Islet precursor cell (in vitro differentiated cells): ENCODE measurements around the gene MAP3K19.
"Not testable (repeated sequence)": the region's sequence is repeated elsewhere in the genome, so short reads cannot be mapped to it uniquely, and the experiment has no call there.

Source experiments
- DNase-seq: peaks from one replicate; pipeline ENCODE4 v3.0.0-alpha.2; 2018

Gene MAP3K19

DNA sequence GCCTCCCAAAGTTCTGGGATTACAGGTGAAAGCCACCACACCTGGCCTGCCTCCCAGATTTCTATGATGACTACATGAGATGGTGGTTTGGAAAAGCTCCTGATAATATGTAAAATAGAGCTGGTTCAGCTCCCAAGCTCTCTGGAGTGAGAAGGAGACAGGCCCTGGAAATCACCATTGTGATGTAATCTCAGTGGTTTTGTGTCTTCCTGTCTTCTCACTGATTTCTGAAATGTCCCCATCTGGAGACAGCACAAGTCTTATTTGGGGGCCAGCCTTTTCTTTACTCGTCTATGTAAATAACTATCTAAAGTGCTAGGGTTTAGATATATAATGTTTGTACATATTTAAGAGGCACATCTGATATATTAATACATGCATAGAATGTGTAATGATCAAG lies 64.6 kb downstream of the MAP3K19 start:
- no peak for DNase-seq

GRCh38 chr2:134980639-134981038 lies 66.6 kb downstream of the MAP3K19 start:
- DNase-seq: no peak

DNA sequence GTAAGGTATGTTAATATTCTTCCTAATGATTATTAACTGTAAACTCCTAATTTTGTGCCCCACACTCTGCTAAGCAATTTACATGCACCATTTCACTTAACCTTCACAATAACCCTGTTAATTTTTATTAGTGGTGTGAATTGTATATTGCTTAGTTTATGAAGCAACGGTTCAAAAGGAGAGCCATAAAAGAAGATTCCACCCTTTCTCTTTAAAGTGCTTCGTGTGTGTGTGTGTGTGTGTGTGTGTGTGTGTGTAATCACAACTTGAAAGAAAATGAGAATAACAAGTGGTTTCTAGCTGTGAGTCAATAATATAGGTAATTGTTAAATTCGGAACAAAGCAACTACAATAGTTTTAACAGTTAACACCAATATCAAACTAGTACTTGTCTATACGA lies 68.0 kb downstream of the MAP3K19 start:
- DNase-seq: no peak

DNA sequence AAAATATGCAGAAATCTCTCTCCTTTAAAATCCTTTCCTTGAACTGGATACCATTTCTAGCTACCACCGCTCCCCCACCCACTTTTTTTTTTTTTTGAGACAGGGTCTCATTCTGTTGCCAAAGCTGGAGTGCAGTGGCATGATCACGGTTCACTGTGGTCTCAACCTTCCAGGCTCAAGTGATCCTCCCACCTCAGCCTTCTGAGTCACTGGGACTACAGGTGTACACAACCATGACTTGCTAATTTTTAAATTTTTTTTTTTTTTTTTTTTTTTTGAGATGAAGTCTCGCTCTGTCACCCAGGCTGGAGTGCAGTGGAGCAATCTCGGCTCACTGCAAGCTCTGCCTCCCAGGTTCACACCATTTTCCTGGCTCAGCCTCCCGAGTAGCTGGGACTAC lies 70.1 kb downstream of the MAP3K19 start:
- not testable (repeated sequence) for DNase-seq

- DNase-seq: no peak
These were observed 71.1 kb downstream of the MAP3K19 start for GRCh38 chr2:134976074-134976702.

GRCh38 chr2:134975281-134976009 lies 71.8 kb downstream of the MAP3K19 start:
- DNase-seq: no peak

DNA sequence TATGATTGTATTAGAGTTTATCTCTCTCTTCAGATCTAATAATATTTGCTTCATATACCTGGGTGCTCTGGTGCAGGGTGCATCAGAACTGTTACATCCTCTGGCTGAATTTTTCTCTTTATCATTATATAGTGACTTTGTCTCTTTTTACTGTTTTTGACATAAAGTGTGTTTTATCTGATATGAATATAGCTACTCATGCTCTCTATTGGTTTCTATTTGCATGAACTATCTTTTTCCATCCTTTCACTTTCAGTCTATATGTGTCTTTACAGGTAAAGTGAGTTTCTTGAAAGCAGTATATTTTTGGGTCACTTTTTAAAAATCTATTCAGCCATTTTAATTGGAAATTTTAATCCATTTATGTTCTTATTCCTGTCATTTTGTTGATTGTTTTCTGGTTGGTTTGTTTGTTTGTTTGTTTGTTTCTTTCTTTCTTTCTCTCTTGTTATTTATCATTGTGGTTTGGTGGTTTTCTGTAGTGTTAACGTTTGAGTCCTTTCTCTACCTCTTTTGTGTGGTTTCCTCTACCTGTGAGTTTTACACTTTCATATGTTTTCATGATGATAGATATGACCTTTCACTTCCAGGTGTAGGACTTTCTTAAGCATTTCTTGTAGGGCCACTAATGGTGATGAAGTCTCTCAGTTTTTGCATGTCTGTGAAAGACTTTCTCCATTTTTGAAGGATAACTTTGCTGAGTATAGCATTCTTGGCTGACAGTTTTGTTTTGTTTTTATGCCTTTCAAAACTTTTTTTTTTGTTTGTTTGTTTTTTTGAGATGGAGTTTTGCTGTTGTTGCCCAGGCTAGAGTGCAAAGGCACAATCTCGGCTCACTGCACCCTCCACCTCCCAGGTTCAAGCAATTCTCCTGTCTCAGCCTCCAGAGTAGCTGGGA lies 73.8 kb downstream of the MAP3K19 start:
- no peak for DNase-seq

- not testable (repeated sequence) for DNase-seq
These were observed 80.1 kb downstream of the MAP3K19 start for GRCh38 chr2:134967166-134967565.

GRCh38 chr2:134957477-134957876 lies 89.8 kb downstream of the MAP3K19 start:
- no peak for DNase-seq

DNA sequence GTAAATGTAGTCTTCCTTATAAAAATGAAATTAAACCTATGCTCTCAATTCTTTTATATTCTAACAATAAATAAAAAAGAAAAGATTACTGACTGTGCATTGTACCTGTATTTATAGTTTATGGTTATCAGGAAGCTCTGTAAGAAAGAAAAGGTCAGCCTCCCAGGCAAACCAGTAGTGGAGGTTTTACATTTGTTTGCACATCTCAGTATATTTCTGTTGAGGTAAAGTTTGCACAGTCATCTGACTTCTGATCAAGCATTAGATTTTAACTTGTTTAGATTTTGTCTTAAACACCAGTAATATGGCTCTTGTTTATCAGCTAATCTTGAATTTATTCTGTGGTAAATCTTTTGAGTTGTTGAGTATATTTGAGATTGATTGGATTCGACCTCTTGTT lies 91.5 kb downstream of the MAP3K19 start:
- DNase-seq: no peak

DNA sequence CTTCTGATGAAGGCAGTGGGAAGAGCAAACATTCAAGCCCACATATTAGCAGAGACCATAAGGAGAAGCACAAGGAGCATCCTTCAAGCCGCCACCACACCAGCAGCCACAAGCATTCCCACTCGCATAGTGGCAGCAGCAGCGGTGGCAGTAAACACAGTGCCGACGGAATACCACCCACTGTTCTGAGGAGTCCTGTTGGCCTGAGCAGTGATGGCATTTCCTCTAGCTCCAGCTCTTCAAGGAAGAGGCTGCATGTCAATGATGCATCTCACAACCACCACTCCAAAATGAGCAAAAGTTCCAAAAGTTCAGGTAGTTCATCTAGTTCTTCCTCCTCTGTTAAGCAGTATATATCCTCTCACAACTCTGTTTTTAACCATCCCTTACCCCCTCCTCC lies 93.2 kb downstream of the MAP3K19 start:
- no peak for DNase-seq

GRCh38 chr2:134952608-134953007 lies 94.6 kb downstream of the MAP3K19 start:
- DNase-seq: no peak

DNA sequence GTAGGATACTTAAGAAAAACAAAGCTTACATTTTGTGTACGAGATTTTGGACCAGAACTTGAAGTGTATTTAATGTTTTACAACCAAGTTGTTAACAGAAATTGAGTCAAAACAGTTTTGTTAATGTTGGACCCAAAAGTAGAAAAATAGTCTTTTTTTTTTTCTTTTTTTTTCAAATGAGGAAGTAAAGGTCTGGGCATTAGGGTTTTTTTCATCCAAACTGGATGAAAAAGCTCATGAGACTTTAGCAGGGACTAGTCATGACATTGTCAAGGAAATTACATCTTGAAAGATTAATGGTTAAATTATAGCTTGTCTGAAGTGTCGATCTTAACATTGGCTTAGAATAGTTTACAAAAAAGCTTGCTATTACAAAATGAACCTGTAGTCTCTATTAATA lies 96.4 kb downstream of the MAP3K19 start:
- no peak for DNase-seq

DNA sequence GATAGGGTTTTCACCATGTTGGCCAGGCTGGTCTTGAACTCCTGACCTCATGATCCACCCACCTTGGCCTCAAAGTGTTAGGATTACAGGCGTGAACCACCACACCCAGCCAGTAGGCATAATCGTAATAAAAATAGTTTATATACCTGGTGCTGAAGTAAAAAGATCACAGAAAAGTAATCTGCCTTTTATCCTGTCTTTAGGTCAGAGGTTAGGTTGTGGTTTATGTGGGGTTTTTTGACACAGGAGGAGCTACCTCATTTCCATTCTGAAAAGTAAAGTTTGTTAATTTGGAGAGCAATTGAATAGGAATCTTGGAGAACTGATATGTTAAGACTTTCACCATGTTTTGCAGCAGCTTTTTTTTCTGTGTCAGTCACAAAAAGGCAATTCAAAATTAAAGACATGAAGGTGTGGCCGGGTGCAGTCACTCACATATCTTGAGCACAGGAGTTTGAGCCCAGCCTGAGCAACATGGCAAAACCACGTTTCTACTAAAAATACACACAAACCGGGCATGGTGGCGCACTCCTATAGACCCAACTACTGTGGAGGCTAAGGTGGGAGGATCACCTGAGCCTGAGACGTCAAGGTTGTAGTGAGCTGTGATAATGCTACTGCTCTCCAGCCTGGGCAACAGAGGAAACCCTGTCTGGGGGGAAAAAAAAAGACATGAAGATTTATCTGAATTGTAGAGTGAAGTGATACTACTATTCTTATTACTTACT lies 97.1 kb downstream of the MAP3K19 start:
- no peak for DNase-seq

DNA sequence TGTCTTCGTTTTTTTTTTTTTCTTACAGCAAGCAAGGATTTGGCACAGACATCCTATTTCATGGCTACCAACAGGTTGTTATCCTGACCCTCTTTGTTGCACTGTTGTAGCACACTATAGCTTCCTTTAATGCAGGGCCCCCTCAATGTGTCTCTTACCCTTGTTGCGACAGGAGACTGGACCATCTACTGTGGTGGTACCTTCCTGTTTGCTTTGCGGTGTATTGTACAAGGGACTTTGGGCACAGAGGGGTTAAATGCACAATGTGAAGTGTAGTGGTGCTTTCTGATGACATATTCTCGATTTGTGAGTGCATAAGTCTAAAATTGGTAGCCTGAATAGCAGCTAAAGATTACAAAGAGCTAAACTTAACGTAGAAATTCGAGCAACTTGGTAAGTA lies 101.2 kb downstream of the MAP3K19 start:
- DNase-seq: no peak

DNA sequence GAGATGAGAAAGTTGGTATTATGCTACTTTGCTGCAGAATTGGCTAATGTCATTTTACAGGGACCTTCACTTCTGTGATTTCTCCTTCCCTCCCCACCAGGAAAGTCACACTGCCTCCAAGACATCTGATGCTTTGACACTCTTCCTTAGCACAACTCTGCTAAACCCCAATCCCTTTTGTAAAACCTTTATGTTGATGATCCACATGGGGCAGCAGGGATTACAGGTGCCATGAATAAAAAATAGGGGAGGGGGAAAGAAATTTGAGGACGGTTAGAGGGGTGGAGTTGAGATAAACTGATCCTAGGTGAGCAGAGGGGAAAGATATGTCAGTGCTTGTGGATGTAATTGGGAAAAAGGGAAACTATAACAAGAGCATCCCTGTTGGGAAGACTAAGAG lies 102.3 kb downstream of the MAP3K19 start:
- no peak for DNase-seq

DNA sequence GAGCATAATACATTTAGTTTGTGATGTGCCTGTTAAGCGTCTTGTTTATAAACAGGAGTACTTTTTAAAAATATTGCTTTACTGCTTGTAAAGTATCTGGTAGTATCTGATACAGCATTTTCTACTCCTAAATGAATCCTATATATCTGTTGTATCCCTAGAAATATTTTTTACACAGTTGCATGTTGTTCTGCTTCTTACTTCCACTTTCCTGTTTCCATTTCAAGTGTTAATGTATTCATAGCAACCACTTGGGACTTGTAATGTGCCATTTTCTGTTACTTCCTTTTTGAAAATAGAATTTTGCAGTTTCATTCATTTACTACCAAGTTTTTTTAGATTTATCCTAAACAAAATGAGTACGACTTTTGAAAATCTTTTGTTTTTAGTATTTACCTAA lies 103.7 kb downstream of the MAP3K19 start:
- DNase-seq: no peak

DNA sequence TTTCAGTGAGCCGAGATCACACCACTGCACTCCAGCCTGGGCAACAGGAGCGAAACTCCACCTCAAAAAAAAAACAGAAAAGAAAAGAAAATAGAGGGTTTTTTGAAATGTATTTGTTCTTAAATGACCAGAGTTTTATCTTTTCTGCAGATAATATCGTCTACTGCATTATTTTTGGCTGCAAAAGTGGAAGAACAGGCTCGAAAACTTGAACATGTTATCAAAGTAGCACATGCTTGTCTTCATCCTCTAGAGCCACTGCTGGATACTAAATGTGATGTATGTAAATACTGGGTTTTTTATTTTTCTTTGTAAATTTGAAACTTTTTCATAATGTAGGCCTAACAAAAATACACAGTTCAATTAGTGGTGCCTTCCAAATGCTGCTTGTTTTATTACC lies 110.6 kb downstream of the MAP3K19 start:
- no peak for DNase-seq

- no peak for DNase-seq
These were observed 112.6 kb downstream of the MAP3K19 start for GRCh38 chr2:134934641-134935040.

DNA sequence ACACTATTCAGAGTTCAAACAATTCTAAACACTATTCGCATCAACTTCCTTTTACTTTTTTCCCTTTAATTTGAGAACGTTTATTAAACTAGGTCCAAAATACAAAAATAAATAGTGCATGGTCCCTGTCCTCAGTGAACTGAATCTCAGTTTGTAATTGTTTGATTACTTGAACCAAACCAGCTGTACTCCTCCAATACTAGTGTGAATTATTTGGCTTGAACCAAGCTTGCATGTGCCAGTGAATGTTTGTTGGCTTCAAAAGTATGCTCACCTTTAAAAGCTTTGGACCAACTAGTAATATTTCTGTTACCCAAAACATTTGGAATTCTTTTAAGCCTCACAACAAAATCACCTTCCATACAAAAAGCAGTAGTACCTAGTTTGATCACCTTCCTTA lies 113.1 kb downstream of the MAP3K19 start:
- DNase-seq: no peak

DNA sequence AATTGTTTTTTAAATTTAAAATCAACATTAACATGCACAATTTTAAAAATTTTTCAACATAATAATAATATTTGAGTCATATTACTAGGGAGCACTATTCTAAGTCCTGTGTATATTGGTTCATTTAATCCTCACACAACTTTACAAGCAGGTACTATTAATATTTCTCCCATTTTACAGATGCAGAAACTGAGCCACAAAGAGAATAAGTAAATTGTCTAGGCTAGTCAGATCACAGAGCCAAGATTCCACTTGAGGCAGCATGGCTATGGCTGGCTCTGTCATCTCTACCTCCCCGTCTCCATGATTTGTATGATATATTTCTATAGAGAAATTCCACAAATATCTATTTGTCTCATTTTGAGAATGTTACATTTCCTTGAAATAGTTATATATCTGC lies 113.5 kb downstream of the MAP3K19 start:
- no peak for DNase-seq

DNA sequence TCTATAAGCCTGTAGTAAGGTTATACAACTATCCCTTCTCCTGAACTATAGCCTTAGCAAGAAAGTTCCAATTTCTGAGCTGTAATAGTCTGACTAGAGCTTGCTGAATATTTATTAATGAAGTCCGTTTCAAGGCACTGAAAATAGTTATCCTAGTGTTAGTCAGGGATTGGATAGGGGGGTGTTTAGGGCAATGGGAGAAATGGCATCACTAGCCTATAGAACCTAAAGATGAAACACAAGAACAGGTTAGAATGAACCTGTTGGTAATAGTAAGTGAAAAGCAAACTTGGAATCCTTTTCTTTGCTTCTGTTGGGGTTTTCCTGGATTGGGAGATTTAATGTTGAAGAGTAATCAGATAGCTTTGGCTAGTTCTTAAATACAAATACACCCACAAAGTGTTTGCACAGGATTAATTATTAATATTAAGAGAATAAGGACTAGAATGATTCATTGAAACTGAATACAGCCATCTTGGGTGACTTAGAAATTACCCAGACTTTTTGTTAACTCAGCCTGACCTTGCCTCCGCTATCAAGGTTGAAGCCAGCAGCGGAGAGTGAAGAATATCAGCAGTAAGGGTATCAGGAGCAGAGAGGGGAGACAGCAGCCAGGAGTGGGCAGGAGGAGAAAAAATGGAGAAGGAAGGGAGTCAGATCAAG lies 114.3 kb downstream of the MAP3K19 start:
- DNase-seq: no peak

DNA sequence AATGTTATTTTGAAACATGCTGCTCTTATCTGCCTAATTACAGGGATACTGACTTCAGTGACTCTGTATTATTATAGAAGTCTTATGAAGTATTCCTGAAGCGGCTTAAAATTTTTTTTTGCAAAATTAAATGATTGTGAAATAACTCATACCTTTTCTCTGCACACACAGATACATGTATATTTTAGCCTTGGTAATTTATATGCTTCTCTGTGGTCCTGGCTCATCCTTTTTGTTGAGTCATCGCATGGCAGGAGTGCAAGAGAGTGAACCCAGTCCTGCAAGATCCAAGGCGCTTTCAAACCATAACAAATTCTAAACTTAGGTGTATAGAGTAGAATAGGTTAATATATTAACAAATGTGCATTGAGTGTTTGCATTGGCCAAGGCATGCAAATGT lies 120.1 kb downstream of the MAP3K19 start:
- DNase-seq: no peak
